Kidney epithelial cell (primary cell): ENCODE results near the gene JTB. TPM values are rescaled to one million over a fixed set of nuclear protein-coding genes. Genes with fewer than 3 reads are reported as not detected.

Experiments
- DNase-seq: peaks from one replicate; pipeline ENCODE4 v3.0.0-alpha.2; 2010; ENCODE audit warnings: low read depth
- H3K27me3 ChIP-seq: 2 replicates; pipeline ENCODE4 v1.6.0; 2011; ENCODE audit warnings: low read length; ENCODE audit not compliant: control insufficient read depth, insufficient read depth
- H3K36me3 ChIP-seq: 2 replicates; pipeline ENCODE4 v1.5.1; 2011; ENCODE audit warnings: low read length; ENCODE audit not compliant: control insufficient read depth, insufficient read depth
- H3K4me3 ChIP-seq: 2 replicates; pipeline ENCODE4 v1.5.1; 2011; ENCODE audit warnings: low read depth, mild to moderate bottlenecking, control low read depth, low read length
- CTCF ChIP-seq: IDR thresholded peaks from 2 replicates; pipeline ENCODE4 v1.5.1; 2011; ENCODE audit warnings: mild to moderate bottlenecking, moderate library complexity, low read length, control low read depth, inconsistent platforms; ENCODE audit not compliant: insufficient read depth, poor library complexity, severe bottlenecking
- total RNA-seq: library from RNA; depleted of rRNA; stranded (reverse); fragments of >200 nt; gene quantifications from 2 replicates; pipeline ENCODE4 v1.2.3, GENCODE V29; 2015

JTB gene
- total RNA-seq, 1 donor from 2014 or later: 220 TPM

GRCh38 chr1:153942766-153943549, 34.5 kb downstream of the JTB start:
- Histone ChIP-seq H3K4me3 (no peak overlapping the region), H3K27me3 (no peaks in the 10 kb centered on the region), H3K36me3 (peaks cover 2% of the 10 kb centered on the region)
- no peak for DNase-seq
- no peak for TF ChIP-seq CTCF

- no peak for DNase-seq
- Histone ChIP-seq H3K27me3 (no peaks in the 10 kb centered on the region), H3K36me3 (peaks cover 4% of the 10 kb centered on the region), H3K4me3 (no peak overlapping the region)
- no peak for TF ChIP-seq CTCF
Observed at GRCh38 chr1:153941826-153942725, 35.4 kb downstream of the JTB start.

- no peak for TF ChIP-seq CTCF
- Histone ChIP-seq H3K4me3 (no peak overlapping the region), H3K36me3 (peaks cover 7% of the 10 kb centered on the region), H3K27me3 (no peaks in the 10 kb centered on the region)
- no peak for DNase-seq
Observed at GRCh38 chr1:153940756-153941155, 36.7 kb downstream of the JTB start.

- DNase-seq: no peak
- Histone ChIP-seq H3K4me3 (no peak overlapping the region), H3K27me3 (no peaks in the 10 kb centered on the region), H3K36me3 (peaks cover 8% of the 10 kb centered on the region)
- TF ChIP-seq CTCF: no peak
Observed at GRCh38 chr1:153939476-153939875, 38.0 kb downstream of the JTB start.

- no peak for TF ChIP-seq CTCF
- DNase-seq: no peak
Observed at GRCh38 chr1:153938996-153939395, 38.5 kb downstream of the JTB start.

More at GRCh38 chr1:153938996-153939395, 38.5 kb downstream of the JTB start:
- H3K4me3 ChIP-seq: no peak overlapping the region
- H3K36me3 ChIP-seq: peaks cover 8% of the 10 kb centered on the region
- no peaks in the 10 kb centered on the region for H3K27me3 ChIP-seq
